Measurements from ENCODE around the gene KRTAP20-1.

Gene KRTAP20-1

DNA sequence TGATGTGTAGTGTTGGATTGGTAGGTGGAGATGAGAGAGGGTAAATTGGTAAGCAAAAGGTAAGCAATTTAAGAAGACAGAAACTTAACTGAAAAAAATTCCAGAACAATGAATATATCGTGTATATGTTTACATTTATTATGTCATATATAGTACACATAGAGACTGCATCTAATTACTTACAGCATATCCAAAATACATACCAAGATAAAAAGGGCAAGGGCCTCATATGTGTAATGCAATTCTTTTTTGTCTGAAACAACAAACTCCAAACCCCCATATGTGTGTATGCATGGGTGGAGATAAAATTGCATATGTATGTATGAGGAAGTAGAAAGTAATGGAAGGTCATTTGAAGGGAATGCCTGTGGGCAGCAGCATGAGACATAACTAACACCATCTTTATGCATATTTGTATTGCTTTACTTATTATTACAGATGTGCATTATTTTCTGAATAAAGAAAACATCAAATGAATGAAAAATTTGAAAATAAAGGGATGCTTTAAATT, 30.7 kb downstream of the KRTAP20-1 start:
- no peak for DNase-seq (ENCODE audit: low read depth)

DNA sequence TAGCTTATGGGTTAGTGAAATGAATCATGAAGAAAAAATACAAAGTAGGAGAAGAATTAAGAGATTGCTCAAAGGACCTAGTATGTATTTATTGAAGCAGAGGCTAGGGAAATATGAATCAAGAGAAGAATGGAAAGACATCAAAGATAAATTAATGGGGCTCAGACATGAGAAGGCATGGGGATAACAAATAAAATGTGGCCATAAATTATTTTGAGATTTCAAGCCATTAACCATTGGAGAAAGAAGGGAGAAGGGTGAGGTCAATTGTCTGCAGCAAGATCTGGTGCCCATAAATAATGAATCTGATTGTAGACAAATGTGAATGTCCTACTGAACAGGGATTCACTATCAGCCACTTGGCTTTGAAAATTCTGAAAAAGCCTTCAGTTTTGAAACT, 36.7 kb downstream of the KRTAP20-1 start:
- DNase-seq (ENCODE audit: low read depth): no peak
